GM21526 (cell line): ENCODE data around the gene DRAXIN.

Source experiments
- ATAC-seq: cut with Tn5 transposase; IDR thresholded peaks from one replicate; pipeline ENCODE4 v1.9.1; 2021; ENCODE audit warnings: moderate library complexity; ENCODE audit not compliant: unreplicated experiment, low FRiP score

Gene DRAXIN

GRCh38 chr1:11654939-11655808, 36.3 kb upstream of the DRAXIN start:
- ATAC-seq, result no peak

- no peak for ATAC-seq
Measured at GRCh38 chr1:11657654-11658053, 33.9 kb upstream of the DRAXIN start.

- no peak for ATAC-seq
Measured at GRCh38 chr1:11658542-11658941, 33.0 kb upstream of the DRAXIN start.

- no peak for ATAC-seq
Measured at GRCh38 chr1:11659748-11660147, 31.8 kb upstream of the DRAXIN start.

GRCh38 chr1:11661103-11661502, 30.4 kb upstream of the DRAXIN start:
- ATAC-seq, result no peak

- peak; percentile 42 for ATAC-seq
Measured at GRCh38 chr1:11664336-11665065, 27.0 kb upstream of the DRAXIN start.

DNA sequence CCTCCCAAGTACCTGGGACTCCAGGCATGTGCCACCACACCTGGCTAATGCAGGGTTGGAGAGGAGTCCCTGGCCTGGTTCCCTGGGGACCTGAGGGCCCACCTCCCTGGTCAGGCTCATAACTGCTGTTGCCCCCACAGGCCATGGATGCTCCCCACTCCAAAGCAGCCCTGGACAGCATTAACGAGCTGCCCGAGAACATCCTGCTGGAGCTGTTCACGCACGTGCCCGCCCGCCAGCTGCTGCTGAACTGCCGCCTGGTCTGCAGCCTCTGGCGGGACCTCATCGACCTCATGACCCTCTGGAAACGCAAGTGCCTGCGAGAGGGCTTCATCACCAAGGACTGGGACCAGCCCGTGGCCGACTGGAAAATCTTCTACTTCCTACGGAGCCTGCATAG, 23.0 kb upstream of the DRAXIN start:
- ATAC-seq, result no peak

DNA sequence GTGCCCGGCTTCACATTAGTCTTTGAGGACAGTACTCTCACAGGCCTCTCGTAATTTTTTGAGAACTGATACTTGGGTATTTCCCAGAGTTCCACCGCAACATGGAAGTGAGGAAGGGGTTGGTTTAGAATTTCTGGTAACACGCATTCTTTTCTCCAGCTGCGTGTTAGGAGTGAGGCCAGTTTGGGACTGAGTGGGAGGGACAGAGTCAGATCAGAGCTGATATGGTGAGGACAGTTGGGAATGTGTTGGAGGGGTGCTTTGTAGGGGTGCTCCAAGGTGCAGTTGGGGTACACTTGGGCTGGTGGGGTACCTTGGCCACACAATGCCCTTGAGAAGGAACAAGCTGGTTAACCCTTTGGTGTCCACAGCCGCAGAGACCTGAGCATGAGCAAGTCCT, 20.8 kb upstream of the DRAXIN start:
- ATAC-seq, result no peak

DNA sequence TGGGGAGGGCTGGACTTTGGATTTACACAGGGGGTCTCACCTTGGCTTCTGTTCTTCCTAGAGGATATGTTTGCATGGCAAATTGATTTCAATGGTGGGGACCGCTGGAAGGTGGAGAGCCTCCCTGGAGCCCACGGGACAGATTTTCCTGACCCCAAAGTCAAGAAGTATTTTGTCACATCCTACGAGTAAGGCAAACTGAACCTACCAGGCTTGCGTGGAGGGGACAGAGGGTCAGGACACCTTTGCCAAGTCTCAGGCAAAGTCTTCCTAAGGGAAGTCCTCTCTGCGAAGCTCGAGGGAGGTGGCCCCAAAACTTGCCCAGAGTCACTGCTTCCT, 20.3 kb upstream of the DRAXIN start:
- ATAC-seq, result no peak

- no peak for ATAC-seq
Measured at GRCh38 chr1:11671544-11672286, 19.8 kb upstream of the DRAXIN start.

DNA sequence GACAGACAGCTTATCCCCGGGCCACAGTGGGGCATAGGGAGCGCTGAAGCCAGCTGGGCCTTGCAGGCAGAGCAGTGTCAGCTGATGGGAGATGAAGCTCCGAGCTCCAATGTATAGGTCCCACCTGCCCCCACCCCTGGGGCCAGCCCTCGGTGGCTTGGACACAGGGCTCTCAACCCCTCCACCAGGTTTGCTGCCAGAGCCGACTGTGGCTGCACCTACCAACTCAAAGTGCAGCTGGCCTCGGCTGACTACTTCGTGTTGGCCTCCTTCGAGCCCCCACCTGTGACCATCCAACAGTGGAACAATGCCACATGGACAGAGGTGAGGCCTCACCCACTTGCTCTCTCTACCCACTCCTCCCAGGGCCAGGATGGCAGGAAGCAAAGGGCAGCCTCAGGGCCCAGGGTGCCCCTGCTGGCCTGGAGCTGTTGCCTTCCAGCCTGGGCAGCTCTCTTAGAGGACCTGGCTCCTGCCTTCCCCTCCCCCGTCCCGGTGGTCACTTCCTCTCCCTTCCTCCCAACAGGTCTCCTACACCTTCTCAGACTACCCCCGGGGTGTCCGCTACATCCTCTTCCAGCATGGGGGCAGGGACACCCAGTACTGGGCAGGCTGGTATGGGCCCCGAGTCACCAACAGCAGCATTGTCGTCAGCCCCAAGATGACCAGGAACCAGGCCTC, 18.3 kb upstream of the DRAXIN start:
- ATAC-seq, result no peak

DNA sequence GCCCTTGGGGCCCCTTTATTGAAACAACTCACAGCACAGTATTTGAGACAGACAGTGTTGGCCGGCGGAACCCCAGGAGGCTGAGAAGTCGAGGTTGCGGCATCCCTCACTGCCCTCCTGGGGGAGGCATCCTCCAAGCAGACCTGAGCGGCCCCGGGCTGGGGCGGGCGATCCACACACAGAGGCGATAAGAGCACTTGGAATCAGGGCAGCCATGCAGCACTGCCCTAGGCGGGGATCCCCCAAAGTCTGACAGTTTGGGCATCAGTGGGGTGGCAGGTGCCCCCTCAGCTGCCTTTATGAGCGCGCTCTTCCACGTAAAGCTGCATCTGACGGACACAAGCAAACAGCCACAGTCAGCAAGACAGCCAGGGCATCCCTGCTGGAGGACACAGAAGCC, 17.0 kb upstream of the DRAXIN start:
- no peak for ATAC-seq

DNA sequence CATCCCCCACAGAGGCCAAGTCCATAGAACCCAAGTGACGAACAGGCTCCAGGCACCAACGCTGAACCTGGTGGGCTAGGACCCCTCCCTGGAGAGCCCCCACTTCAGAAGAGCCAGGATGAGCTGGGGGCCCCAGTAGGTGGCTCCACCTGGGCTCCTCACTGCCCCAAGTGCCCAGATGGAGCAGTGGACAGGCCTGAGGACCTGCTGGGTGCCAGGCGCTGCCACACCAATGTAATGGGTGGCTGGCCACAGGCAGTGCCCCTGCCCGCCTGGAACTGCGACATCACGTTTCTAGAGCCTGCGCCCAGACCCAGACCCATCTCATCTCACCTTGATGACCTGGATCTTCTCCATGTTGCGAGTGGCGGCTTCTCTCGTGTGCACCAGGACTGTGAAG, 16.2 kb upstream of the DRAXIN start:
- ATAC-seq, result no peak

GRCh38 chr1:11676386-11677103, 15.0 kb upstream of the DRAXIN start:
- ATAC-seq, result no peak

- no peak for ATAC-seq
Measured at GRCh38 chr1:11678442-11678841, 13.1 kb upstream of the DRAXIN start.

GRCh38 chr1:11680270-11681070, 11.0 kb upstream of the DRAXIN start:
- ATAC-seq, result peak; percentile 11

GRCh38 chr1:11681071-11681771, 10.3 kb upstream of the DRAXIN start, which contains the start of gene MAD2L2:
Gene MAD2L2, minus strand, starts transcription at chr1:11681148. Its CDS starts 547 bp downstream, at chr1:11680601.
- ATAC-seq, result peak; percentile 72

GRCh38 chr1:11682287-11682771, 9.2 kb upstream of the DRAXIN start:
- no peak for ATAC-seq
